WTC11 (cell line): Measurements from ENCODE around the gene SCML2.

Source experiments
- CBFB ChIP-seq: sonication (generic); formaldehyde crosslinking; IDR thresholded peaks from 2 replicates; pipeline ENCODE4 v1.8.1; 2022; ENCODE audit warnings: mild to moderate bottlenecking, low read depth, missing genetic modification reagents
- ELF4 ChIP-seq: sonication (generic); formaldehyde crosslinking; IDR thresholded peaks from 2 replicates; pipeline ENCODE4 v1.8.1; 2022; ENCODE audit warnings: low read depth, mild to moderate bottlenecking, moderate library complexity, missing genetic modification reagents
- TF ChIP-seq, protein P1 (sequence below): fragments of 200-600 bp; IDR thresholded peaks from 2 replicates; pipeline ENCODE4 v1.8.0; 2022; ENCODE audit warnings: antibody characterized with exemption
- TF ChIP-seq, protein P2 (sequence below): sonication (generic); formaldehyde crosslinking; IDR thresholded peaks from 2 replicates; pipeline ENCODE4 v1.8.1; 2023; ENCODE audit warnings: mild to moderate bottlenecking, missing genetic modification reagents

DNA sequence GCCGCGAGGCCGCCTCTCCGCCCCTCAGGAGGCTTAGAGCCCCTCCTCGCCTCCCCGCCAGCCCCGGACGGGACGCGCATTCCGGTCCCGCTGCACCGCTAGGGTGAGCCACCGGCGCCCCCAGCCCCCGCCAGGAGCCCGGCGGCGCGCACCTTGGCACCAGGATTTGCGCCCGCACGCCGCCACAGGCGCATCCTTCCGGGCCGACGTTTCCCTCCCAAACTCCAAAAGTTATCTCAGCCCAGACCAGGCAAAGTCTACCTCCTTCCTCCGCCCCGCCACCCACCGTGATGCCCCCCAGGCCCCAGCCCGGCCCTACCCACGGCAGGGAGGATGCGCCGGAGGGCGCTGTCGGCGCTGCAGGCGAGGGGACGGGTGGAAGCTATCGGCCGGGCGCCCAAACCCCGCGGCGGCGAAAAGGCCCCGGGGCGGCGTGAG lies 538 bp downstream of the SCML2 start:
- TF ChIP-seq ELF4 (CRISPR knock-in tag) (no peak), CBFB (no peak)
- TF ChIP-seq, protein P1, sequence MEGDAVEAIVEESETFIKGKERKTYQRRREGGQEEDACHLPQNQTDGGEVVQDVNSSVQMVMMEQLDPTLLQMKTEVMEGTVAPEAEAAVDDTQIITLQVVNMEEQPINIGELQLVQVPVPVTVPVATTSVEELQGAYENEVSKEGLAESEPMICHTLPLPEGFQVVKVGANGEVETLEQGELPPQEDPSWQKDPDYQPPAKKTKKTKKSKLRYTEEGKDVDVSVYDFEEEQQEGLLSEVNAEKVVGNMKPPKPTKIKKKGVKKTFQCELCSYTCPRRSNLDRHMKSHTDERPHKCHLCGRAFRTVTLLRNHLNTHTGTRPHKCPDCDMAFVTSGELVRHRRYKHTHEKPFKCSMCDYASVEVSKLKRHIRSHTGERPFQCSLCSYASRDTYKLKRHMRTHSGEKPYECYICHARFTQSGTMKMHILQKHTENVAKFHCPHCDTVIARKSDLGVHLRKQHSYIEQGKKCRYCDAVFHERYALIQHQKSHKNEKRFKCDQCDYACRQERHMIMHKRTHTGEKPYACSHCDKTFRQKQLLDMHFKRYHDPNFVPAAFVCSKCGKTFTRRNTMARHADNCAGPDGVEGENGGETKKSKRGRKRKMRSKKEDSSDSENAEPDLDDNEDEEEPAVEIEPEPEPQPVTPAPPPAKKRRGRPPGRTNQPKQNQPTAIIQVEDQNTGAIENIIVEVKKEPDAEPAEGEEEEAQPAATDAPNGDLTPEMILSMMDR, result no peak
- TF ChIP-seq, protein P2, sequence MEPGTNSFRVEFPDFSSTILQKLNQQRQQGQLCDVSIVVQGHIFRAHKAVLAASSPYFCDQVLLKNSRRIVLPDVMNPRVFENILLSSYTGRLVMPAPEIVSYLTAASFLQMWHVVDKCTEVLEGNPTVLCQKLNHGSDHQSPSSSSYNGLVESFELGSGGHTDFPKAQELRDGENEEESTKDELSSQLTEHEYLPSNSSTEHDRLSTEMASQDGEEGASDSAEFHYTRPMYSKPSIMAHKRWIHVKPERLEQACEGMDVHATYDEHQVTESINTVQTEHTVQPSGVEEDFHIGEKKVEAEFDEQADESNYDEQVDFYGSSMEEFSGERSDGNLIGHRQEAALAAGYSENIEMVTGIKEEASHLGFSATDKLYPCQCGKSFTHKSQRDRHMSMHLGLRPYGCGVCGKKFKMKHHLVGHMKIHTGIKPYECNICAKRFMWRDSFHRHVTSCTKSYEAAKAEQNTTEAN (CRISPR knock-in tag), result no peak
